HuH-7 (cell line): ENCODE measurements around the gene ZNF750.
"Not testable (repeated sequence)": the region's sequence is repeated elsewhere in the genome, so short reads cannot be mapped to it uniquely, and the experiment has no call there.

Experiments
- DNase-seq: peaks from one replicate; pipeline ENCODE4 v3.0.0; 2011; ENCODE audit warnings: low spot score

The ZNF750 gene

GRCh38 chr17:82793974-82794630 lies 45.7 kb downstream of the ZNF750 start:
- DNase-seq: no peak

DNA sequence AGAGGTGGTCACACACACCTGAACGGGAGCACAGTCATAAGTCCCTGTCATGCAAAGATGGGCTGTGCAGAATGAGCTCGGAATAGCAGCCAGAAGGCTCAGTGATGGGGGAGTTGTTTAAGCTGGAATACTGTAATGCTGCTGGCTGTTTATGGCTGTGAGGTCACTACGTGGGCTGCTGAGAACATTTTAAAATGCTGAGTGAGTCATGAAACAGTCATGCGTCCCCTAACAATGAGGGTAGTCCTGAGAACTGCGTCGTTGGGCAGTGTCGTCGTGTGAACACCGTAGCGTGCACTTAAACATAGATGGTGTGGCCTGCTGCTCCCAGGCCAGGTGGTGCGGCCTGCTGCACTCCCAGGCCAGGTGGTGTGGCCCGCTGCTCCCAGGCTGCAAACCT lies 48.3 kb downstream of the ZNF750 start:
- no peak for DNase-seq

- DNase-seq: no peak
These were observed 49.4 kb downstream of the ZNF750 start for GRCh38 chr17:82790391-82790790.

GRCh38 chr17:82789806-82790205 lies 50.0 kb downstream of the ZNF750 start:
- no peak for DNase-seq

GRCh38 chr17:82789051-82789592 lies 50.7 kb downstream of the ZNF750 start:
- no peak for DNase-seq

DNA sequence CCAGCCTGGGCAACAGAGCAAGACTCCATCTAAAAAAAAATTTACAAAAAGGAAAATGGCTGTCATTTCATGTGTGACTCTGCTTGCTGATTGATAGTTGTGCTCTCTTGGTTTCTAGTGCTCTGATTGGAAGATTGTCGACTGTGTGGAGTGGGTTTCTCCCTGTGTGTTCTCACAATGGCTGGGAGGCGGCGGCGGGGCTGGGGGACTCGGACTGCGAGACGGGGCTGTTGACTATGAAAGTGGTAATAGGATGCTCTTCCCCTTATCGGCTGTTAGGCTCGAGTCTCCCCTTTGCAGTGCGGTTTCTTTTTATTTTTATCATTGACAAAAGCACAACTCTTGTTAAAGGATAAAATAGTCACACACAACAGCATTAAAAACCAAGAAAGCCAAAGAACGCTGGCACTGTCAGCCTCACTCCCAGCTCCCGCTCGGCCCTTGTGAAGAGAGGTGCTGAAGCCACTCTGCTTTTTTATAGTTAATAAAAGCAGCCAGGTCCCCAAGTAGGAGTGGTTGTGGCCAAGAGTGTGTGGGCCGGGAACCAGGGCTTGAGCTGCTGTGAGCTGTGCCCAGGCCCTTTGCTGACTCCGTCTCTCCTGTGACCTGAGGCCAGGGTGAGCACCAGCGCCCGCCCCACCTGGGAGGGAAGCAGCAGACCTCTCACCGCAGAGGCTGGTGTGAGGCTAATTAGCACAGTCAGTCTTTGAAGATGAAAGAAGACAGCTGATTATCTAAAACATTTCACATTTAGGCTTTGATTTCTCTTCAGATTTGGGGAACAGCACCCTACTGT lies 51.4 kb downstream of the ZNF750 start:
- DNase-seq: no peak

DNA sequence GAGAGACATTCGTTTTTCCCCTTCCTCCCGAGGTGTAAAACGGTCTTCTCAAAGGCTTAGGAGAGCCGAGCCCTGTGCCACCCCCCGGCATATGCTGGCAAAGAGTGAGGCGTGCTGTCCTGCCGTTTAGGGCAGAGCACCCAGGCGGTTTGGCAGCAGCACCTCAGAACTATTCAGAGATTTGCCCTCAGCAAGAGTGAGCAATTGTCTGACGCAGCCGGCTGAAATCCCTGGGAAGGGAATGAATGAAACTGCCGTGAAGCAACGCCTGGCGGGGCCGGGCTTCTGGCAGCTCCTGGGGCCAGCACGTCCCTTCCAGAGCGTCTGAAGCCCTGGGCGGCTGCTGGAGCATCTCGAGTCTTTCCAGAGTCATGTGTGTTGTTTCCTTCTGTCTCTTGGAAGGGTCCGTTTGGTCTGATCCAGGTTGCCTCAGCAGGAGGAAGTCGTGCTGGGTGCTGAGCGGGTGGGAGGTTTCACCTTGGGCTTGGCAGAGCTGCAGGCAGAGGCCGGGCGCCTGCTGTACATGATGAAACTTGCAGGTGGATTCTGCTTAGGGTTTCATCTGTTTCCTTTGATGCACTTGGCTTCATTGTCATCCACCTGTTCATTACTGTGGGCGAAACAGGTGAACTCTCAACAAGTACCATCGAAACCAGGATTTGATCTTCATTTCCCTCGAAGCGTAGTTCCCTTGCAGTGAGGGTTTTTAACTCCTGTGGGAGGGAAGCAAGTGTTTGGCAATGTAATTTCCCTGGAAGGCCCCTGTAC lies 52.6 kb downstream of the ZNF750 start:
- no peak for DNase-seq

- no peak for DNase-seq
These were observed 53.4 kb downstream of the ZNF750 start for GRCh38 chr17:82786427-82786826.

DNA sequence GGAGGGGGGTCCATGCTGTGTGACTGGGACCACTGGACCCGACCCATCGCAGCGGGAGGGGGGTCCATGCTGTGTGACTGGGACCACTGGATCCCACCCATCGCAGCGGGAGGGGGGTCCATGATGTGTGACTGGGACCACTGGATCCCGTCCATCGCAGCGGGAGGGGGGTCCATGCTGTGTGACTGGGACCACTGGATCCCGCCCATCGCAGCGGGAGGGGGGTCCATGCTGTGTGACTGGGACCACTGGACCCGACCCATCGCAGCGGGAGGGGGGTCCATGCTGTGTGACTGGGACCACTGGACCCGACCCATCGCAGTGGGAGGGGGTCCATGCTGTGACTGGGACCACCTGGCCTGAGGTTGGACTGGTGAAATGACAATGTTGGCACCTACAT lies 54.2 kb downstream of the ZNF750 start:
- not testable (repeated sequence) for DNase-seq

DNA sequence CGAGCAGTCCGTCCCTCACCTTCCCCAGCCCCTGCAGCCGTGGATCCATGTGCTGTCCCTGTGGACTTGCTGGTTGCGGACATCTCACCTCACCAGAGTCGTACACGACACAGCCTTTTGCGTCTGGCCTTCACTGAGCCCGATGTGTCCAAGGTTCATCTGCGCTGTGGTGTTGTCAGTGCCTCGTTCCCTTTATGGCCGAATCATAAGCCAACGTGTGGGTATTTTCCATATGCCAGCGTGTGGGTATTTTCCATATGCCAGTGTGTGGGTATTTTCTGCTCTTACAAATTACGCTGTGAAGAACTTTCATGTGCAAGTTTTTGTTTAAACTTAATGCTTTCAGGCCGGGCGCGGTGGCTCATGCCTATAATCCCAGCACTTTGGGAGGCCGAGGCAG lies 56.3 kb downstream of the ZNF750 start:
- no peak for DNase-seq

- DNase-seq: no peak
These were observed 57.1 kb downstream of the ZNF750 start for GRCh38 chr17:82782657-82783207.

DNA sequence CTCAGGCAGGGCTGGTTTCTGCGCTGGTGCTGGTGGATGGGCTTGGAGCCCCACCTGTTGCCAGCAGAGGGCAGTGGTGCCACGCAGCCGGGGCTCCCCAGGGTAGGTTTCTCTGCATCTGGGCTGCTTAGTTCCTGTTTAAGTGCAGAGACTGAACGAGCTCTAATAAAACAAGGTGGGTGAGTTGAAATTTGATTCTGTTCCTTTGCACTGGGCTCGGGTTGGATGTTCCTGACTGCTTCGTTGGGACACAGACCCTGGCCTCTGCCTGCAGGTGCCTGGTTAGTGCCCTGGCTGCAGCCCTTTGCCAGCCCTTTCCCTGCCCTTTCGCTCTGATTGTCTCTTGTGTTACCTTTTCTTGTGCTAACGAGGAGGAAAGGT lies 57.9 kb downstream of the ZNF750 start:
- peak; percentile 99 for DNase-seq

DNA sequence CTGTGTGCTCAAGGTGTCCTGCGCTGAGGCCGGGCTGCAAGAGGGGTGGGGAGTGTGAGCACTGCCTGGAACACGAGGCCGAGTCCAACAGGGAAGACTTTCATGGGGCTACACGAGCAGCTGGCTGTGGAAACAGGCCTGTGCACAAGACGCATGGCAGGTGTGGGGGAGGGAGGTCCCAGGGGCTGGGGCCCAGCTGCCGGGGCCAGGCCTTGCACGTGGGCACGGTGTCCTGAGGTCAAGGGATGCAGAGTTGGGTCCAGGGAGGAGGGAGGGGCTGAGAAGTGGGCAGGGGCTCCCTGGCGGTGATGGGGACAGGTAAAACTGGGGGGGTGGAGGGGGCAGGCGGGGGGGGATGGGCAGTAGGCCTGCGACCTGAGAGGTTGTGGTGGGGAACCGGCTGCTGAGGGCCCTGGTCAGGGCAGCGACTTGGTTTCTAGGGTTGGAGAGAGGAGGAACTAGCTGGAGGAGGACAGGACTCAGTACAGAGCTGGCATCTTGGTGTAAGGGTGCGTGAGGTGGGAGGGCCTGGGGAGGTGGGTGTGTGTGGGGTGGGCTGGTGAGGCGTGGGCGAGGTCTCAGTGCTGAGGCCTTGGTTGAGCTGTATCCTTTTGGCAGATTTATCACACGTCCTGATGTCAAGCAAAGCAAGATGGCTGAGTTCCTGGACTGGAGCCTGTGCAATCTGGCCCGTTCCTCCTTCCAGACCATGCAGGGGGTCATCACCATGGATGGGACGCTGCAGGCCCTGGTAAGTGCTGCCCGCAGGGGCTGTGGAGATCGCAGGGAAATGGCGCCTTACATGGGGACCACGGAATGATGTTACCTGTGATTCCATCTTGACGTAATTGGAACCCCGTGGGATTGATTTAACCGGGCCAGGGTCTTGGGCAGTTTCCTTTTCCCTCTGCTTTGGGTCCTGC lies 58.6 kb downstream of the ZNF750 start:
- DNase-seq: no peak

DNA sequence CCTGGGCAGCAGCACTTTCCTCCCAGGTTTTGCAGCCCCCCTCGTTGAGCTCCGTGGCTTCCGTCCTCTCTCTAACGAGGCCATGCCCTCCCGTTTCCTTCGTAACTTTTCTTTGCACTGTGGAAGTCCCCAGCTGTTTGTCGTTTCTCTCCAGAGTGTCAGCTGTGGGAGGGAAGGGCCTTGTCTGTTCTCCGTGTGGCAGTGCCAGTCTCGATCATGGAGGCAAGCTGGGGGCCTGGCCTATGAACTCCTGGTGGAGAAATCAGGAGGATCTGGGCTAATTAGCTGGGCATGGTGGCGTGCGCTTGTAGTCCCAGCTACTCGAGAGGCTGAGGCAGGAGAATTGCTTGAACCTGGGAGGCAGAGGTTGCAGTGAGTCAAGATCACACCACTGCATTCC lies 59.6 kb downstream of the ZNF750 start:
- DNase-seq: no peak

GRCh38 chr17:82779541-82779940 lies 60.3 kb downstream of the ZNF750 start:
- no peak for DNase-seq
